Karpas-422 (cell line): Measurements from ENCODE around the gene USP32. TPM values are rescaled to one million over a fixed set of nuclear protein-coding genes. Genes with fewer than 3 reads are reported as not detected.
A peak's percentile ranks its signal among the peaks of the same experiment; 100 is the strongest.
"Not testable (repeated sequence)": the region's sequence is repeated elsewhere in the genome, so short reads cannot be mapped to it uniquely, and the experiment has no call there.

Source experiments
- DNase-seq: peaks from one replicate; pipeline ENCODE4 v3.0.0-alpha.2; 2015
- H2AFZ ChIP-seq: fragments of 200-600 bp; sonication (generic); 2 replicates; pipeline ENCODE4 v1.6.1; 2014; ENCODE audit warnings: antibody characterized with exemption, low read length, mixed read lengths
- H3K27ac ChIP-seq: fragments of 200-600 bp; sonication (generic); 2 replicates; pipeline ENCODE4 v1.5.1; 2014; ENCODE audit warnings: mild to moderate bottlenecking, low read length, moderate library complexity
- H3K27me3 ChIP-seq: fragments of 200-600 bp; sonication (generic); 2 replicates; pipeline ENCODE4 v1.6.1; 2014; ENCODE audit warnings: low read length, mixed read lengths
- H3K36me3 ChIP-seq: fragments of 200-600 bp; sonication (generic); 2 replicates; pipeline ENCODE4 v1.6.1; 2014; ENCODE audit warnings: low read length, mixed read lengths; ENCODE audit not compliant: insufficient read depth
- H3K4me1 ChIP-seq: fragments of 200-600 bp; sonication (generic); 2 replicates; pipeline ENCODE4 v1.6.1; 2014; ENCODE audit warnings: mild to moderate bottlenecking, low read length, mixed read lengths
- H3K4me2 ChIP-seq: fragments of 200-600 bp; sonication (generic); 2 replicates; pipeline ENCODE4 v1.6.1; 2014; ENCODE audit warnings: low read length, low read depth, mild to moderate bottlenecking; ENCODE audit not compliant: poor library complexity, severe bottlenecking
- H3K4me3 ChIP-seq: fragments of 200-600 bp; sonication (generic); 2 replicates; pipeline ENCODE4 v1.5.1; 2014; ENCODE audit warnings: mild to moderate bottlenecking, antibody characterized with exemption, low read length, mixed read lengths
- H3K79me2 ChIP-seq: fragments of 200-600 bp; sonication (generic); 2 replicates; pipeline ENCODE4 v1.6.1; 2014; ENCODE audit warnings: mild to moderate bottlenecking, low read length, mixed read lengths
- H3K9ac ChIP-seq: fragments of 200-600 bp; sonication (generic); 2 replicates; pipeline ENCODE4 v1.6.0; 2014; ENCODE audit warnings: low read length
- H3K9me2 ChIP-seq: fragments of 200-600 bp; sonication (generic), shearing (Covaris generic); replicated peaks from 2 replicates; pipeline ENCODE4 v1.6.0; 2014; ENCODE audit warnings: mild to moderate bottlenecking, low read length, moderate library complexity; ENCODE audit not compliant: insufficient read depth
- H3K9me3 ChIP-seq: fragments of 300-700, 200-600 bp; sonication (generic); 2 replicates; pipeline ENCODE4 v1.6.1; 2014; ENCODE audit warnings: low read length, mixed read lengths
- H4K20me1 ChIP-seq: fragments of 200-600 bp; sonication (generic); 2 replicates; pipeline ENCODE4 v1.6.1; 2014; ENCODE audit warnings: mild to moderate bottlenecking, antibody characterized with exemption, low read length, low read depth; ENCODE audit not compliant: insufficient read depth
- total RNA-seq: library from RNA; depleted of rRNA; stranded (reverse); fragments of >200 nt; shearing (Covaris generic); gene quantifications from 2 replicates; pipeline ENCODE4 v1.2.3, GENCODE V29; 2014; ENCODE audit warnings: low replicate concordance

Gene USP32
- total RNA-seq, 1 experiment from 2014 or later = 81.0 TPM

- H3K9ac ChIP-seq = peak overlapping the region; percentile 57
- not testable (repeated sequence) for H3K9me2 ChIP-seq, DNase-seq, H3K79me2 ChIP-seq, H3K27me3 ChIP-seq, H4K20me1 ChIP-seq, H3K9me3 ChIP-seq
- peaks cover 15% of the 10 kb centered on the region; the same call in 1 of the 2 replicates for H3K36me3 ChIP-seq
- H3K4me2 ChIP-seq = peak overlapping the region; percentile 84
- H3K4me1 ChIP-seq = peaks cover 25% of the 10 kb centered on the region
- H3K27ac ChIP-seq = peak overlapping the region; percentile 84
- H2AFZ ChIP-seq = peak overlapping the region; percentile 44; the same call in 1 of the 2 replicates
- peak overlapping the region; percentile 53 for H3K4me3 ChIP-seq
Measured at GRCh38 chr17:60186846-60187745, 204.8 kb downstream of the USP32 start.

GRCh38 chr17:60186372-60186771 lies 205.6 kb downstream of the USP32 start:
- DNase-seq = peak; percentile 53
- Histone ChIP-seq H3K4me1 (peaks cover 25% of the 10 kb centered on the region), H2AFZ (peak overlapping the region; percentile 44; the same call in 1 of the 2 replicates), H3K27ac (peak overlapping the region; percentile 84), H3K9ac (peak overlapping the region; percentile 57), H3K4me2 (peak overlapping the region; percentile 84), H3K4me3 (peak overlapping the region; percentile 53), H3K36me3 (peaks cover 15% of the 10 kb centered on the region; the same call in 1 of the 2 replicates)
- H3K9me3 ChIP-seq, H3K79me2 ChIP-seq, H3K9me2 ChIP-seq, H4K20me1 ChIP-seq, H3K27me3 ChIP-seq: not testable (repeated sequence)

GRCh38 chr17:60180380-60180779 lies 211.6 kb downstream of the USP32 start:
- H3K4me1 ChIP-seq, H3K4me2 ChIP-seq, H3K4me3 ChIP-seq, H3K27ac ChIP-seq, DNase-seq, H3K79me2 ChIP-seq, H2AFZ ChIP-seq, H3K27me3 ChIP-seq, H3K36me3 ChIP-seq, H3K9ac ChIP-seq, H3K9me3 ChIP-seq, H3K9me2 ChIP-seq, H4K20me1 ChIP-seq: not testable (repeated sequence)

GRCh38 chr17:60178180-60178579 lies 213.8 kb downstream of the USP32 start:
- H3K4me1 ChIP-seq = peaks cover 11% of the 10 kb centered on the region
- not testable (repeated sequence) for H4K20me1 ChIP-seq, H3K4me2 ChIP-seq, H3K36me3 ChIP-seq, H3K9me3 ChIP-seq, H3K9me2 ChIP-seq, H3K27ac ChIP-seq, H3K79me2 ChIP-seq, H3K9ac ChIP-seq, DNase-seq, H3K27me3 ChIP-seq, H2AFZ ChIP-seq, H3K4me3 ChIP-seq

DNA sequence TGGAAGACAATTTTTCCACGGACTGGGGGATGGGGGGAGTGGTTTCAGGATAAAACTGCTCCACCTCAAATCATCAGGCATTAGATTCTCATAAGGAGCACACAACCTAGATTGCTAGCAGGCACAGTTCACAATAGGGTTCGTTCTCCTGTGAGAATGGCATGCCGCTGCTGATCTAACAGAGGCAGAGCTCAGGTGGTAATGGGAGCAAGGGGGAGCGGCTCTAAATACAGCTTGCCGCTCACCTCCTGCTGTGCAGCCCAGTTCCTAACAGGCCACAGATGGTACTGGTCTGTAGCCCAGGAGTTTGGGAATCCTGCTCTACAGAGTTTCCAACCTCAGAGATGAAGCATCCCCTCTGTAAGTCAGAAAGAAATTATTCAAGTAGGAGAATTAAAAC lies 215.2 kb downstream of the USP32 start:
- H3K36me3 ChIP-seq, H4K20me1 ChIP-seq, H3K27ac ChIP-seq, H3K9ac ChIP-seq, H3K79me2 ChIP-seq, H3K9me3 ChIP-seq, H2AFZ ChIP-seq, H3K4me3 ChIP-seq, DNase-seq, H3K27me3 ChIP-seq, H3K4me2 ChIP-seq, H3K9me2 ChIP-seq: not testable (repeated sequence)
- peaks cover 12% of the 10 kb centered on the region for H3K4me1 ChIP-seq

DNA sequence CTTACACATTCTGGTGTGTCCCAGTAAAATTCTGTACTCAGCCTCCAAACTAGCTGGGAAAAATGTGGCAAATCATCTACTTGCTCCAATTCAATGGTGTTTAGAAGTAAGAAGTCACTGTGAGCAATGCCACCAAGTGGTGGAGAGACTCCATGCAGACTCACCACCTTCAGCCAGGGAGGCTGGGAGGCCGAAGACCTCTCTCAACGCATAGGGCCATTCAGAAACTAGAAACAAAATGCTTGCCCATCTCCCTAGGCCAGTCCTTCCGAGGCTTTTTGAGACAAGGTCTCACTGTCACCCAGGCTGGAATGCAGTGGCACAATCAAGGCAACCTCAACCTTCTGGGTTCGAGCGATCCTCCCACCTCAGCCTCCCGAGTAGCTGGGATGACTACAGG lies 217.2 kb downstream of the USP32 start:
- not testable (repeated sequence) for H2AFZ ChIP-seq, H3K9ac ChIP-seq, H3K9me3 ChIP-seq, DNase-seq, H3K4me3 ChIP-seq, H3K9me2 ChIP-seq, H4K20me1 ChIP-seq, H3K4me2 ChIP-seq, H3K27me3 ChIP-seq, H3K79me2 ChIP-seq, H3K36me3 ChIP-seq, H3K27ac ChIP-seq
- peaks cover 19% of the 10 kb centered on the region for H3K4me1 ChIP-seq

DNA sequence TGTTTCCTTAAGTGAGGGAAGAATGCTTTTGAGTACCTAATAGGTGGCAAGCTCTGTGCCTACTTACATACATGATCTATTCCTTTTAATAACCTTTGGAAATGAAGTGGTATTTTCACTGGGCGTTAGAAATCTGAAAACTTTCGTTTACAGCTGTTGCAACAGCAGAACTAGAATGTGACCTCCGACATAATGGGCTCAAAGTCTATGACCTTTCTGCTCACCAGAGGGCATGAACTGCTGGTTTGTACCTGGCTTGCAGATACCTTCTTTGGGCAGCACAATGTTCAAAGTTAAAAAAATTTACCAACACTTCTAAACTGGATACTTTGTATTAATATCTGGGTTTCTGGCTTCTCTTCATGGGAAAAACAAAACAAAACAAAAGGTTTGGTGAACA lies 217.9 kb downstream of the USP32 start:
- DNase-seq = no peak
- H3K4me2 ChIP-seq = no peak overlapping the region
- H3K9me2 ChIP-seq = no peaks in the 10 kb centered on the region
- H2AFZ ChIP-seq = no peak overlapping the region
- no peaks in the 10 kb centered on the region for H3K27me3 ChIP-seq
- peaks cover 19% of the 10 kb centered on the region for H3K4me1 ChIP-seq
- H3K36me3 ChIP-seq = no peaks in the 10 kb centered on the region
- H3K79me2 ChIP-seq = no peaks in the 10 kb centered on the region
- no peaks in the 10 kb centered on the region for H3K9me3 ChIP-seq
- H3K4me3 ChIP-seq = no peak overlapping the region
- no peaks in the 10 kb centered on the region for H4K20me1 ChIP-seq
- no peak overlapping the region for H3K27ac ChIP-seq
- H3K9ac ChIP-seq = no peak overlapping the region

DNA sequence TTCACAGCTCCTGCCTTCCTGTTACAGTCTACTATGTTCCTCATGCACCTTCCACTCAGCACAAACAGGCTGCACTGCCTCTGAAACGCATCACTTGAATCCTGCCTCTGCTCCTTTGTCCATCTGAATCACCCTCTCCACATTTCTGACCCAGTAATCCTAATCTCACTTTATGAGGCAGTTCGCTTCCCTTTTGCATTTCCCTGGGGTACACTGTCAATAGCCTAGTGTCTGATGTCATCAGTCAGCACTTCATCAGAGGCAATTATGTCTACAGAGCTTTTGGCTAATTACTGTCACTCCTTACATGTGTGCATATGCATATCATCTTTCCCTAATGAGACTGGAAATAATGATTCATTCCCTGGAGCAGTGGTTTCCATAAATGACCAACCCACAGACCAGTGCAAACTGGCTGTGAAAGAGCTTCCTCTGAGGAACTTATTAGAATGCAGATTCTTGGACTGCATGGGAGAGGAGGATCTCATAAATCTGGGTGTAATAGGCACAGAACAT lies 218.6 kb downstream of the USP32 start:
- Histone ChIP-seq H3K4me3 (no peak overlapping the region), H3K27ac (no peak overlapping the region), H3K4me2 (no peak overlapping the region), H3K4me1 (peaks cover 19% of the 10 kb centered on the region), H4K20me1 (no peaks in the 10 kb centered on the region), H3K79me2 (no peaks in the 10 kb centered on the region), H3K9me3 (no peaks in the 10 kb centered on the region), H3K36me3 (no peaks in the 10 kb centered on the region), H2AFZ (no peak overlapping the region), H3K27me3 (no peaks in the 10 kb centered on the region), H3K9ac (no peak overlapping the region), H3K9me2 (no peaks in the 10 kb centered on the region)
- DNase-seq = peak; percentile 69
